GM20431 (cell line): ENCODE data around the gene ZNF747.
"Not testable (repeated sequence)": the region's sequence is repeated elsewhere in the genome, so short reads cannot be mapped to it uniquely, and the experiment has no call there.

Experiments used
- in situ Hi-C: fragments of 300-500 bp; cut with MseI, MboI; formaldehyde crosslinking; loops from one replicate; pipeline ENCODE4 v1.15.0; 2020; ENCODE audit warnings: low sequenced_read_pairs; ENCODE audit not compliant: unreplicated experiment

ZNF747 gene

DNA sequence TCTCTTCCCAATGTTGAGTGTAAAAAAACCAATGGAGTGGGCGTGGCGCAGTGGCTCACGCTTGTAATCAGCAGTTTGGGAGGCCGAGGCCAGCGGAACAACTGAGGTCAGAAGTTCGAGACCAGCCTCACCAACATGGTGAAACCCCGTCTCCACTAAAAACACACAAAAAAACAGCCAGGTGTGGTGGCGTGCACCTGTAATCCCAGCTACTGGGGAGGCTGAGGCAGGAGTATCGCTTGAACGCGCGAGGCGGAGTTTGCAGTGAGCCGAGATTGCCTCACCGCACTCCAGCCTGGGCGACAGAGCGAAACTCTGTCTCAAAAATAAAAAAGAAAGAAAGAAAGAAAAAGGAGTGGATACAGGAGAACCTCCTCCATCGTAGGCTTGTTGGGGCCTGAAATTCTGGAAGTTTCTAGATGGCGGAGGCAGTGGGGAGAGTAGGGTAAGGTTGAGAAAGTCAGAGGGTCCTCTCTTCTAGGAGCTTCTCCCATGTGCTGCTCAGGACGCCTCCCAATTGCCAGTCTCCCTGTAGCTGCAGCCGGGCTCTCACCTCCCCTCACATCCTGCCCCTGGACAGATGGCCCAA is 24.2 kb upstream of the ZNF747 start:
- in situ Hi-C loops, result no loop called here

GRCh38 chr16:30557957-30558788 is 23.5 kb upstream of the ZNF747 start, which contains the start of gene ZNF764:
TSS of gene ZNF764 (minus strand) at chr16:30558374. CDS start at chr16:30558182, 192 bp downstream.
- in situ Hi-C loops, result no loop called here

GRCh38 chr16:30557707-30557956 is 23.0 kb upstream of the ZNF747 start:
- in situ Hi-C loops, result no loop called here

GRCh38 chr16:30556125-30556473 is 21.4 kb upstream of the ZNF747 start:
- in situ Hi-C loops, result no loop called here

DNA sequence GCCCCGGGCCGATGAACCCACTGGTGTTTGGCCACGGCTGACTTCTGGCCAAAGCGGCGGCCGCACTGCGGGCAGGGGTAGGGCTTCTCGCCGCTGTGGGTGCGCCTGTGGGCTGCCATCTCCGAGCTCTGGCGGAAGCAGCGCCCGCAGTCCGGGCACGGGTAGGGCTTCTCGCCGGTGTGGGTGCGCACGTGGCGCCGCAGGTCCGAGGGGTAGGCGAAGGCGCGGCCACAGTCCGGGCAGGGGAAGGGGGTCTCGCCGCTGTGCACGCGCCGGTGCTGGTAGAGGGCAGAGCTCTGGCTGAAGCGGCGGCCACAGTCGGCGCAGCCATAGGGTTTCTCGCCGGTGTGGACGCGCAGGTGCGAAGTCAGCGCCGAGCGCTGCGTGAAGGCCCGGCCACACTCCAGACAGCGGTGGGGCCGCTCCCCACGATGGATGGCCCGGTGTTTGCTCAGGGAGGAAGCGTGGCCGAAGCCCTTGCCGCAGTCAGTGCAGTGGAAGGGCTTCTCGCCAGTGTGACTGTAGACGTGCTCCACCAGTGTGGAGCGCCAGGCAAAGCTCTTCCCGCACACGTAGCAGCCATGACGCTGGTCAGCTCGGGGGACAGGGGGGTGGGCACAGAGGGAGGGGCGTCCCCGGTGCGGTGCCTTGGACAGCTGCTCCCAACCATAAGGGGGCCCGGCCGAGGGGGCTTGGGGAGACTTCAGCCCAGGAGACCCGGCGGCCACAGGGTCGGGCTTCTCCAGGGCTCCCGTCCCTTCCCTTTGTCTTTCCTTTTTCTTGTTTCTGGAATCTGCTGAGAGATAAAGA is 20.9 kb upstream of the ZNF747 start:
- in situ Hi-C loops, result no loop called here

- in situ Hi-C loops, result no loop called here
These were observed 20.1 kb upstream of the ZNF747 start for GRCh38 chr16:30554557-30555314.

- in situ Hi-C loops, result no loop called here
These were observed 18.8 kb upstream of the ZNF747 start for GRCh38 chr16:30553393-30553899.

DNA sequence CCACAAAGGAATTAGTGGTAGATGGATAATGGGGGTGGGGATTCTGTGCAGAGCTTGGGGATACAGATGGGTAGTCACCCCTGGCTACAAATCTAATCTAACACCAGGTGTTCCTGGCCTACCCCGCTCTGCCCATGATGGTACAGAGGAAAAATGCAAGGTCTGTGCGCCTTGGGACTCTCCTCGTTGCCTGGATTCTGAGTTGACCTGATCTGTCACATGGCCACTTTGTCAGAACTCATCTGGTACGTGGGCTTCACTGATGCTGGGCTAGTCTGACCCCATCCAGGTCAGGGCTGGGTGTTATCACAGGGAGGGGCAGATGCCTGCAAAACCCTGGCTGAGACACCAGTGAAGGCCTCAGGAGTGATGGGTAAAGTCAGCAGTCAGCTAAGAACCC is 18.3 kb upstream of the ZNF747 start:
- in situ Hi-C loops, result no loop called here

- in situ Hi-C loops, result no loop called here
These were observed 17.1 kb upstream of the ZNF747 start for GRCh38 chr16:30551781-30552180.

DNA sequence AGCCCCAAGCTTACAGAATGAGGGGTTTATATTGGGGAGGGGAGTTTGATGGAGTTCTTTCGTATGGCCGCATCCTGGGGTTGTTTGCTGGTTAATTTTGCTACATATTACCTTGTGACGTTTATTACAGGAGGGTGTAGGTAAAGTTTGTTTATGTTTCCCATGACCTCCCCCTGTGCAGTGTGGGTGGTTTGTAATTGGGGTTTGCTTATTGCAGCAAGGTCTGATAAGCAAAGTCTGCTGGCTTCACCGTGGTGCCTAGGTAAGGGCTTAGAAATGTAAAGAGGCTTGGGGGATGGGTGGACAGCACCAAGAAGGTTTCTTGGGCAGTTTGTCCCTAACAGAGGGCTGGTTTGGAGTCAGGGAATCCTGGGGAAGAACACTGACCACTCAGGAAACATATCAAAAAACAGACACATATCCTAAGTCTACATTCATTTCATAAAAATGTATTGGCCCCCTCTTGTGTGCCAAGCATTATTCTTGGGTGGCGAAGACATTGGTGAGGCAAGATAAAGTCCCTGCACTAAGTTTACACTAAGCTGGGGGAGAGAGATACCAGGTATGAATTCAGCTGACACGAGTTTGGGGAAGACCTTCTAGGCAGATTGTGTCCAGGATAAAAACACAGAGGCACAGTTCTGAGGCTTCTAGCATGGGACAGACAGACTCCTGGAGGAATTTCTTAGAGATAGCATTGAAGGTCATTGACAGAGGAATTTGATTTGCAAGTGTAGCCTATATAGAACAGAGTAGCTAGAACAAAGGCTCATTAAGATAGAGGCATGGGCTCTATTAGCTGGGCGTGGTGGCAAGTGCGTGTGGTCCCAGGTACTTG is 14.0 kb upstream of the ZNF747 start:
- in situ Hi-C loops, result no loop called here

DNA sequence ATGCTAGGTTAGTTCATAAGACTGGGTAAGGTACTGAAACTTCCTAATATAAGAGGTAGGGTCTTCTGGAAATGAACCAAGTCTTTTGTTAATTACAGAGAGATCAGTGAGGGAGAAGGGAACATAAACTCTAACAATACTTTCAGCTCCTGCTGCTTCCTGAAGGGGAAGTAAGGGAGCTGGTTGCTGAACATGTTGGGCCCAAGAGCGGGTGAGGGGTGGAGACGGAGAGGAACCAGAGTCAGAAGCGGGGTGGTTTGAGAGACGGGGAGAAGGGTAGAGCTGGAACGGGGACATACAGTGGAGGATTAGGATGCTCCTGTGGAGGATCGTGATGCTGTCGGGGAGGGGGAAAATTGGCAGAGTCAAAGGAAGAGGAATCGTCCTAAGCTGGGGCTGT is 11.5 kb upstream of the ZNF747 start:
- in situ Hi-C loops, result no loop called here

- in situ Hi-C loops, result no loop called here
These were observed 8.4 kb upstream of the ZNF747 start for GRCh38 chr16:30543067-30543466.

GRCh38 chr16:30541502-30542329 is 7.1 kb upstream of the ZNF747 start:
- in situ Hi-C loops, result no loop called here

GRCh38 chr16:30540916-30541464 is 6.3 kb upstream of the ZNF747 start:
- in situ Hi-C loops, result not testable (repeated sequence)

- in situ Hi-C loops, result not testable (repeated sequence)
These were observed 5.4 kb upstream of the ZNF747 start for GRCh38 chr16:30539986-30540526.

DNA sequence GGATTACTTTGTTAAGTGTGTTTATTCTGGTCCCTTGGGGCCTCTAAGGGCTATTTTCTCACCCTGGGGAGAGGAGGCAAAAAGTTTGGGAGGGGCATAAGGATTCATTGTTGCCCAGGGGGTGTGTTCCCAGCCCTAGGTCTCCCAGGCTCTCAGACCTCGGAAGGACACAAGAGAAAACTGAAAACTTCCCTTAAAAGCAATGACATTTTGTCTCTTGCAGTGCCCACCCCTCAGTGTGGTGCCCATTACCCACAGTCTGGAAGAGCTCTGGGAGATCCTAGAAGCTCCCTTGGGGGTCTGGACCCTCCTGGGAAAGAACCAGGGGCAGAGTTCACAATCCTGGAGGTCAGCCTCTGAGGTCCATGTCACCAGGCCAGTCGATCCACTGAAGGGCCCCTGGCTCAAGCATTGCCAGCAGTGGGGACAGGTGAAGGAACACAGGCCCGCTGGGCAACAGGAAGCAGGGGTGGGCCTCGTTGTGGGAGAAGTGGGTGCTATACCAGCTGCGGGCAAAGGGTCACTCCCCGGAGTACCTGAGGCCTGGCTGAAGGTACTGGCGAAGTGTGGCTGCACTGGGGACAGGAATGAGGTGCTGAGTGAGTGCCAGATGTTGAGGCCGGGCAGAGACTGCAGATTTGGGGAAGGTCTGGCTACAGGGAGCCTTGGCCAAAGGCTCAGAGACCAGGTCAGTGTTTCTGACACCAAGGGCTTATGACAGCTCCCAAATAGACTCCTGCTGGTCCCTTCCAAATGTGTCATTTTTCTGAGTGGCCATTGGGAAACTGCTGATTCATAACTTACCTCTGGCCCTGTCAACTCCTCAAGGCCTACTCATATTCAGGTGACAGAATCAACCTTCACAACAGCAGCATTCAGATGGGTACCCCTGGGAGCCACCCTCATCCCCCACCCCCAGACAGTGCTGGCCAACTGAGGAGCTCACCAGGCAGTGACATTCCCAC is 4.6 kb upstream of the ZNF747 start:
- in situ Hi-C loops, result no loop called here
